Fibroblast of lung (primary cell): ENCODE data around the gene UTS2B.

Experiments
- CTCF ChIP-seq, 2 donors: IDR thresholded peaks in 1 of 2; conservative IDR thresholded peaks in 1 of 2; 1 replicate in 1 of 2; 2 replicates in 1 of 2; pipeline ENCODE4 v1.5.1; 2011 to 2012; ENCODE audit warnings: low read length in 2 of 2, control low read depth in 1 of 2, inconsistent platforms in 1 of 2, low read depth in 1 of 2, mild to moderate bottlenecking in 1 of 2
- EZH2 ChIP-seq: IDR thresholded peaks from 2 replicates; pipeline ENCODE4 v1.5.1; 2012; ENCODE audit warnings: low read length, control low read depth, mild to moderate bottlenecking; ENCODE audit errors: missing control alignments

GRCh38 chr3:191378142-191378812 is 48.0 kb upstream of the UTS2B start:
- TF ChIP-seq CTCF (conservative IDR thresholded peaks at IDR 0.05 in 1 of 2, IDR thresholded peaks at IDR 0.05 in 1 of 2; ENCODE audit: low read depth in 1 of 2, low read length in 2 of 2) (no peak), EZH2 (no peak)
